ENCODE measurements around the gene HIGD2A.
A peak's percentile ranks its signal among the peaks of the same experiment; 100 is the strongest.

The HIGD2A gene

GRCh38 chr5:176369934-176370711, 18.4 kb upstream of the HIGD2A start:
- no peak for DNase-seq

- DNase-seq = no peak
Measured at GRCh38 chr5:176371621-176372539, 16.7 kb upstream of the HIGD2A start.

- DNase-seq = no peak
Measured at GRCh38 chr5:176373100-176373818, 15.3 kb upstream of the HIGD2A start.

- no peak for DNase-seq
Measured at GRCh38 chr5:176379881-176380280, 8.7 kb upstream of the HIGD2A start.

- DNase-seq = no peak
Measured at GRCh38 chr5:176381423-176381822, 7.1 kb upstream of the HIGD2A start.

GRCh38 chr5:176381979-176382378, 6.6 kb upstream of the HIGD2A start:
- no peak for DNase-seq

- no peak for DNase-seq
Measured at GRCh38 chr5:176382721-176383120, 5.8 kb upstream of the HIGD2A start.

- DNase-seq = no peak
Measured at GRCh38 chr5:176383248-176383905, 5.2 kb upstream of the HIGD2A start.

GRCh38 chr5:176383961-176384360, 4.6 kb upstream of the HIGD2A start:
- no peak for DNase-seq

- no peak for DNase-seq
Measured at GRCh38 chr5:176384366-176384930, 4.1 kb upstream of the HIGD2A start.

GRCh38 chr5:176384991-176385390, 3.6 kb upstream of the HIGD2A start:
- no peak for DNase-seq

GRCh38 chr5:176386491-176386890, 2.1 kb upstream of the HIGD2A start:
- no peak for DNase-seq

- DNase-seq = peak; percentile 17
Measured at GRCh38 chr5:176387384-176387925, 1.1 kb upstream of the HIGD2A start.

- DNase-seq = peak; percentile 7
Measured at GRCh38 chr5:176388003-176388443, 528 bp upstream of the HIGD2A start.

- DNase-seq = no peak
Measured at GRCh38 chr5:176389135-176390123, 878 bp downstream of the HIGD2A start.

- no peak for DNase-seq
Measured at GRCh38 chr5:176391479-176391878, 2.9 kb downstream of the HIGD2A start.

- no peak for DNase-seq
Measured at GRCh38 chr5:176391999-176392398, 3.4 kb downstream of the HIGD2A start.

GRCh38 chr5:176392526-176392925, 4.0 kb downstream of the HIGD2A start:
- no peak for DNase-seq

- DNase-seq = no peak
Measured at GRCh38 chr5:176394096-176394495, 5.5 kb downstream of the HIGD2A start.

All from fibroblast of skin of scalp (primary cell).